Endothelial cell (in vitro differentiated cells): ENCODE data around the gene FRMD4A. TPM values are rescaled to one million over a fixed set of nuclear protein-coding genes. Genes with fewer than 3 reads are reported as not detected.
"Not testable (repeated sequence)": the region's sequence is repeated elsewhere in the genome, so short reads cannot be mapped to it uniquely, and the experiment has no call there.

Experiments used
- DNase-seq: peaks from one replicate; pipeline ENCODE4 v3.0.0; 2021; ENCODE audit warnings: low spot score
- H3K27ac Mint-ChIP-seq: one replicate; pipeline ENCODE4 v1.8.0; 2021; ENCODE audit warnings: mixed read lengths, inconsistent platforms; ENCODE audit not compliant: unreplicated experiment
- H3K27me3 Mint-ChIP-seq: one replicate; pipeline ENCODE4 v1.8.0; 2021; ENCODE audit warnings: mild to moderate bottlenecking, moderate library complexity, mixed read lengths, inconsistent platforms; ENCODE audit not compliant: unreplicated experiment
- H3K36me3 Mint-ChIP-seq: one replicate; pipeline ENCODE4 v1.8.0; 2021; ENCODE audit warnings: mild to moderate bottlenecking, low read depth, mixed read lengths, inconsistent platforms; ENCODE audit not compliant: unreplicated experiment
- H3K4me1 Mint-ChIP-seq: one replicate; pipeline ENCODE4 v1.8.0; 2021; ENCODE audit warnings: mild to moderate bottlenecking, mixed read lengths, inconsistent platforms; ENCODE audit not compliant: unreplicated experiment
- H3K4me3 Mint-ChIP-seq: one replicate; pipeline ENCODE4 v1.8.0; 2021; ENCODE audit warnings: mild to moderate bottlenecking, mixed read lengths, inconsistent platforms; ENCODE audit not compliant: unreplicated experiment
- H3K9me3 Mint-ChIP-seq: one replicate; pipeline ENCODE4 v1.8.0; 2021; ENCODE audit warnings: mixed read lengths, inconsistent platforms; ENCODE audit not compliant: unreplicated experiment
- CTCF ChIP-seq: fragments of 200-600 bp; sonication (generic); IDR thresholded peaks from one replicate; pipeline ENCODE4 v1.5.0; 2021; ENCODE audit warnings: antibody characterized with exemption; ENCODE audit not compliant: unreplicated experiment
- total RNA-seq: library from RNA; stranded (reverse); fragmentation: NEBNext Ultra II Directional; extraction: Animal tissue kit (Norgen Biotek cat#: 25700); gene quantifications from one replicate; pipeline ENCODE4 v1.2.1, GENCODE V29; 2021; ENCODE audit not compliant: unreplicated experiment

Gene FRMD4A
- total RNA-seq, 1 donor from 2014 or later, result 68.9 TPM

GRCh38 chr10:14074062-14074884, 256.5 kb downstream of the FRMD4A start:
- H3K27me3 Mint-ChIP-seq, result peaks cover 1% of the 10 kb centered on the region
- no peak for TF ChIP-seq CTCF
- no peak overlapping the region for H3K4me3 Mint-ChIP-seq
- no peak overlapping the region for H3K27ac Mint-ChIP-seq
- H3K9me3 Mint-ChIP-seq, result no peaks in the 10 kb centered on the region
- H3K36me3 Mint-ChIP-seq, result no peaks in the 10 kb centered on the region
- H3K4me1 Mint-ChIP-seq, result no peaks in the 10 kb centered on the region
- DNase-seq, result no peak

- peaks cover 1% of the 10 kb centered on the region for H3K27me3 Mint-ChIP-seq
- H3K4me1 Mint-ChIP-seq, result no peaks in the 10 kb centered on the region
Measured at GRCh38 chr10:14072541-14072940, 258.2 kb downstream of the FRMD4A start.

GRCh38 chr10:14071956-14072355, 258.8 kb downstream of the FRMD4A start:
- H3K27me3 Mint-ChIP-seq, result peaks cover 1% of the 10 kb centered on the region
- H3K4me1 Mint-ChIP-seq, result no peaks in the 10 kb centered on the region
- H3K9me3 Mint-ChIP-seq, result no peaks in the 10 kb centered on the region
- no peaks in the 10 kb centered on the region for H3K36me3 Mint-ChIP-seq
- TF ChIP-seq CTCF, result no peak
- DNase-seq, result no peak
- no peak overlapping the region for H3K27ac Mint-ChIP-seq
- H3K4me3 Mint-ChIP-seq, result no peak overlapping the region

More at GRCh38 chr10:14072541-14072940, 258.2 kb downstream of the FRMD4A start:
- no peaks in the 10 kb centered on the region for H3K36me3 Mint-ChIP-seq
- H3K9me3 Mint-ChIP-seq, result no peaks in the 10 kb centered on the region
- H3K4me3 Mint-ChIP-seq, result no peak overlapping the region
- DNase-seq, result no peak
- H3K27ac Mint-ChIP-seq, result no peak overlapping the region
- TF ChIP-seq CTCF, result no peak

GRCh38 chr10:14068601-14069250, 262.0 kb downstream of the FRMD4A start:
- peaks cover 4% of the 10 kb centered on the region for H3K36me3 Mint-ChIP-seq
- no peak for TF ChIP-seq CTCF
- no peak overlapping the region for H3K4me3 Mint-ChIP-seq
- no peak for DNase-seq
- no peaks in the 10 kb centered on the region for H3K9me3 Mint-ChIP-seq
- H3K27me3 Mint-ChIP-seq, result peaks cover 3% of the 10 kb centered on the region
- peaks cover 11% of the 10 kb centered on the region for H3K4me1 Mint-ChIP-seq
- no peak overlapping the region for H3K27ac Mint-ChIP-seq

GRCh38 chr10:14067638-14068037, 263.1 kb downstream of the FRMD4A start:
- not testable (repeated sequence) for H3K27me3 Mint-ChIP-seq

More at GRCh38 chr10:14067638-14068037, 263.1 kb downstream of the FRMD4A start:
- H3K36me3 Mint-ChIP-seq, H3K27ac Mint-ChIP-seq, H3K4me3 Mint-ChIP-seq, DNase-seq, H3K9me3 Mint-ChIP-seq: not testable (repeated sequence)
- H3K4me1 Mint-ChIP-seq, result peaks cover 11% of the 10 kb centered on the region
